Mucosa of rectum (tissue), 2 donors: Measurements from ENCODE around the gene AHRR.

Experiments used
- H3K27ac ChIP-seq, 2 donors: one replicate each; pipeline ENCODE4 v1.7.0; 2013; ENCODE audit warnings: inconsistent platforms in 2 of 2, low read depth in 2 of 2, low read length in 2 of 2
- H3K27me3 ChIP-seq, 2 donors: one replicate each; pipeline ENCODE4 v1.7.0; 2013; ENCODE audit warnings: low read length in 2 of 2; ENCODE audit not compliant: control insufficient read depth in 2 of 2, insufficient read depth in 2 of 2
- H3K36me3 ChIP-seq, 2 donors: one replicate each; pipeline ENCODE4 v1.7.0; 2013; ENCODE audit warnings: low read length in 2 of 2; ENCODE audit not compliant: control insufficient read depth in 2 of 2, insufficient read depth in 2 of 2
- H3K4me1 ChIP-seq, 2 donors: one replicate each; pipeline ENCODE4 v1.7.0; 2013; ENCODE audit warnings: low read length in 2 of 2, mild to moderate bottlenecking in 1 of 2; ENCODE audit not compliant: control insufficient read depth in 2 of 2, insufficient read depth in 2 of 2
- H3K4me3 ChIP-seq, 2 donors: one replicate each; pipeline ENCODE4 v1.7.0; 2013; ENCODE audit warnings: low read length in 2 of 2
- H3K9ac ChIP-seq, 2 donors: one replicate each; pipeline ENCODE4 v1.7.0; 2013; ENCODE audit warnings: low read length in 2 of 2, low read depth in 1 of 2, mild to moderate bottlenecking in 1 of 2
- H3K9me3 ChIP-seq, 2 donors: one replicate each; pipeline ENCODE4 v1.7.0; 2013; ENCODE audit warnings: low read length in 2 of 2; ENCODE audit not compliant: control insufficient read depth in 2 of 2
- donor health status: healthy.
- donor health status: Normal muscosa, but diverticular disease.

Gene AHRR

DNA sequence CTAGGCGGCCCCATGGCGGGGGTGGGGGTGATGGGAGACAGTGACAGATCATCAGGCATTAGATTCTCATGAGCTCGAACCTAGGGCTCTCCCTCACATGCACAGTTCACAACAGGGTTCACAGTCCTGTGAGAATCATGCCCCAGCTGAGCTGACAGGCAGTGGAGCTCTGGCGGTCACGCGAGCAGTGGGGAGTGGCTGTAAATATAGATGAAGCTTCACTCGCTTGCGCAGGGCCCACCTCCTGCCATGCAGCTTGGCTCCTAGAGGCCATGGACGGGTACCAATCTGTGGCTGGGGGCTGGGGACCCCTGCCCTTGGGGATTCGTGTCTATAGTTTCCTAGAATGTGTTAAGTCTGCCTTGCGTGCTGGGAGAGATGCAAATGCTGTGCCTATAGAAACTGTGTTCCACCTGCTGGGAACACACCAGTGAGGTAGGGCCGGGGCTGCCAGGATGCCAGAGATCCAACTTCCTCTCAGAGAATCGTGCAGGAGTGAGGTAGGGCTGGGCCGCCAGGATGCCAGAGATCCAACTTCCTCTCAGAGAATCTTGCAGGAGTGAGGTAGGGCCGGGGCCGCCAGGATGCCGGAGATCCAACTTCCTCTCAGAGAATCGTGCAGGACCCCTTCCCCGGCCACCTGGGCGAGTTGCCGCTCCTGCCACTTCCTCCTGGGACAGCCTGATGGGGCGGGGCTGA, 107.4 kb downstream of the AHRR start:
- Histone ChIP-seq H3K36me3 (no peaks in the 10 kb centered on the region), H3K27ac (no peak overlapping the region), H3K9me3 (no peaks in the 10 kb centered on the region), H3K27me3 (no peaks in the 10 kb centered on the region), H3K9ac (no peak overlapping the region), H3K4me1 (peaks cover 6 to 23% of the 10 kb centered on the region in 2 donors), H3K4me3 (no peak overlapping the region)

DNA sequence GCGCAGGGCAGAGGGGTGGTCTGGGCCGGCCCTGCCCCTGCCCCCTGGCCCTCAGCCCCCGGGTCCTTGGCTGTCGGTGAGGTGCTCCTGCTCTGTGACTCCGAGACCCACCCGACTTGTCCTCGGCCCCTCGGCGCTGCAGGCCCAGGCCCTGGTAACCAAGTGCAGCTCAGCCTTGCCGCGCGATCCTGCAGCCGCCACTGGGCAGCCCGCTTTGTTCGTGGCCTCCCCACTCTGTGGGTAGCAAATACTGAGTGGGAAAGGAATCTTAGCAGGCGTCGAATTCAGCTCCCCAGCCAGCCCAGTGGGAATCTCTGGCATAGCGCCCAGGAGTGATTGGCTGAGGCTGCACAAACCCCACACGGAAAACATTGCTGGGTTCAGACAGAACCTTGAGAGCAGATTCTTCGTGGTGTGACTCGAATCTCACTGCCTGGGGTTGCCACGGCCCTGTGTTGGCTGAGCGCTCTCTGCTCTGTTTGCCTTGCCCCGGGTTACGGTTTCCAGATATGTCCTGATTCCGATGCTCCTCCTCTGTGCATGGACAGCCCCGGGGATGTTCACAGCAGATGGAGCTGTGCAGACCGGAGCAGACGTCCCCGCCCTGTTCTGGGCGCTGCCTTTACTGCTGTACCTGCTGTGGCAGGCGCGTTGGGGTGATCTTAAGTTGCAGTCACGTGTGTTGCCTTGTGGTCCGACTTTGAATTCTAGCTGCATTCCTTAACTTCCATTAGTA, 108.1 kb downstream of the AHRR start:
- Histone ChIP-seq H3K9ac (no peak overlapping the region), H3K27ac (no peak overlapping the region), H3K9me3 (no peaks in the 10 kb centered on the region)

GRCh38 chr5:430214-430925, 108.9 kb downstream of the AHRR start:
- Histone ChIP-seq H3K4me3 (no peak overlapping the region), H3K27ac (no peak overlapping the region)

More for the DNA sequence above, 108.1 kb downstream of the AHRR start:
- Histone ChIP-seq H3K4me1 (peaks cover 6 to 23% of the 10 kb centered on the region in 2 donors), H3K4me3 (no peak overlapping the region), H3K27me3 (no peaks in the 10 kb centered on the region), H3K36me3 (no peaks in the 10 kb centered on the region)

GRCh38 chr5:431001-431710, 109.6 kb downstream of the AHRR start:
- H3K4me1 ChIP-seq: peaks cover 2 to 23% of the 10 kb centered on the region in 2 donors
- no peaks in the 10 kb centered on the region for H3K36me3 ChIP-seq
- no peak overlapping the region for H3K4me3 ChIP-seq
- no peaks in the 10 kb centered on the region for H3K9me3 ChIP-seq
- no peak overlapping the region for H3K27ac ChIP-seq
- H3K9ac ChIP-seq: no peak overlapping the region
- H3K27me3 ChIP-seq: no peaks in the 10 kb centered on the region

More at GRCh38 chr5:430214-430925, 108.9 kb downstream of the AHRR start:
- no peaks in the 10 kb centered on the region for H3K27me3 ChIP-seq
- H3K36me3 ChIP-seq: no peaks in the 10 kb centered on the region
- no peaks in the 10 kb centered on the region for H3K9me3 ChIP-seq
- peaks cover 2 to 23% of the 10 kb centered on the region in 2 donors for H3K4me1 ChIP-seq
- H3K9ac ChIP-seq: no peak overlapping the region

DNA sequence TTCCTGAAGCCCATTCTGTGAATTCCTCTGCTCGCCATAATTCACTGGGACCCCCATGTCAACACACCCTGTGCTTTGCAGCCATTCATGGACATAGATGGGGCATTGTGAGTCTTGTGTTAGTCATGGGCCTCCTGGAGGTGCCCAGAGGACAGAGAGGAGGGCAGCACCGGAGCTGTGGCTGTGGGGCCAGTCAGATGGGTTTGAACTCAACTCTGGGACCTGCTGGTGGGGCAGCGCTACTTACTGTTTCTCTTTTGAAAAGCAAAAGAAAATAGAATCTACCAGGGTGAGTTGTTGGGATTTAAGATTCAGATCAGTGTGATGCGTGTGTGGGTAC, 110.2 kb downstream of the AHRR start:
- no peak overlapping the region for H3K4me3 ChIP-seq
- no peaks in the 10 kb centered on the region for H3K36me3 ChIP-seq
- H3K27ac ChIP-seq: no peak overlapping the region
- no peak overlapping the region for H3K9ac ChIP-seq
- peaks cover 0 to 3% of the 10 kb centered on the region in 2 donors for H3K27me3 ChIP-seq
- H3K4me1 ChIP-seq: peaks cover 2 to 23% of the 10 kb centered on the region in 2 donors
- no peaks in the 10 kb centered on the region for H3K9me3 ChIP-seq

DNA sequence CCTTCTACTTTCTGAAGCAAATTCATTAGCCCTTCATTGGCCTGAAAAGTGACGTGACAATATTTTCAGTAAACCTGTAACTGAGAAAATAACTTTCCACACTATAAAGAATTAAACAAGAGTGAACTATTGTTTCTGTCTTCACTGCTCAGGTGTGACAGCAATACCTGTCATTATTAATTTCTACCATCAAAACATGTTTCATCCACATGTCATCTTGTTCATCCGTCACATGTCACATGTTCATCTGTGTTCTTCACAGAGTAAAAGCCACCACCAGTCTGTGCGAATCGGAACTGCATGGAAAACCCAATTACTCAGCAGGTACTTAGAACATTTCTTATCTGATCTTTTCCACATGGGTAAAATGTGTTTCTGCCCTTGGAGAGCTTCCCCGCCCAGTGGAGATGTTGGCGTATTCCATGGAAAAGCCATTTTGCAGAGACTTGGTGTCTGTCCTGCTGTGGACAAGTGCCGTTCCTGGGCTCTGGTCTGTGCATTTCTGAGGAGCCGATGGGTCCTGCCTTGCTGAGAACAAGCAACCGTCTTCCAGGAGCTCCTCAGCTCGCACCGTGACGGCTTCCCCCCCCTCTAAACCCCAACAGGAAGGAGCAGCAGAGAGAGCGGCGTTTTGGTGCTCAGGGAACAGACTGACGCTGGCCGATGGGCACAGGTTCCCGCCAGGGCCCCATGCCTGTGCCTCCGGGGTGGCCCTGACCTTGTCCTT, 110.8 kb downstream of the AHRR start:
- no peaks in the 10 kb centered on the region for H3K36me3 ChIP-seq
- peaks cover 2 to 23% of the 10 kb centered on the region in 2 donors for H3K4me1 ChIP-seq
- peaks cover 0 to 3% of the 10 kb centered on the region in 2 donors for H3K27me3 ChIP-seq
- no peak overlapping the region for H3K9ac ChIP-seq
- H3K27ac ChIP-seq: no peak overlapping the region
- H3K9me3 ChIP-seq: no peaks in the 10 kb centered on the region
- no peak overlapping the region for H3K4me3 ChIP-seq

- Histone ChIP-seq H3K27me3 (peaks cover 0 to 3% of the 10 kb centered on the region in 2 donors), H3K27ac (no peak overlapping the region), H3K36me3 (no peaks in the 10 kb centered on the region), H3K4me3 (no peak overlapping the region), H3K9me3 (no peaks in the 10 kb centered on the region), H3K4me1 (peaks cover 2 to 23% of the 10 kb centered on the region in 2 donors), H3K9ac (no peak overlapping the region)
These were observed 111.6 kb downstream of the AHRR start for GRCh38 chr5:432928-433791.

GRCh38 chr5:433836-434235, 112.3 kb downstream of the AHRR start:
- peaks cover 2 to 23% of the 10 kb centered on the region in 2 donors for H3K4me1 ChIP-seq
- no peak overlapping the region for H3K9ac ChIP-seq
- H3K36me3 ChIP-seq: no peaks in the 10 kb centered on the region
- H3K4me3 ChIP-seq: no peak overlapping the region
- no peaks in the 10 kb centered on the region for H3K9me3 ChIP-seq
- H3K27me3 ChIP-seq: peaks cover 0 to 3% of the 10 kb centered on the region in 2 donors
- no peak overlapping the region for H3K27ac ChIP-seq
